NCI-H1930 (cell line): Measurements from ENCODE around the gene CTF1.

Experiments
- DNase-seq, 2 experiments: peaks; one replicate each; lab custom pipeline; 2025; lab: John Stamatoyannopoulos, UW

Gene CTF1

GRCh38 chr16:30910427-30911029 lies 14.1 kb downstream of the CTF1 start:
- no peak for DNase-seq

- no peak for DNase-seq
These were observed 16.5 kb downstream of the CTF1 start for GRCh38 chr16:30912794-30913412.

GRCh38 chr16:30914830-30915229 lies 18.4 kb downstream of the CTF1 start:
- DNase-seq, result no peak

GRCh38 chr16:30918614-30919013 lies 22.2 kb downstream of the CTF1 start:
- DNase-seq, result no peak

- DNase-seq, result no peak
These were observed 24.5 kb downstream of the CTF1 start for GRCh38 chr16:30920891-30921290.

GRCh38 chr16:30921459-30921747 lies 25.0 kb downstream of the CTF1 start:
- DNase-seq, result no peak

- peak; percentile 92 to 94 for DNase-seq
These were observed 25.5 kb downstream of the CTF1 start for GRCh38 chr16:30921748-30922419.

- DNase-seq, result peak; percentile 100
These were observed 26.1 kb downstream of the CTF1 start for GRCh38 chr16:30922420-30922959.

- DNase-seq, result peak; percentile 99
These were observed 26.6 kb downstream of the CTF1 start for GRCh38 chr16:30922960-30923535.

- DNase-seq, result peak in 1 of 2 experiments; percentile 65
These were observed 27.2 kb downstream of the CTF1 start, which contains the start of gene FBXL19 for GRCh38 chr16:30923554-30924075. FBXL19 (plus strand) TSS chr16:30923572; CDS start chr16:30925755, 2,183 bp downstream.

GRCh38 chr16:30924076-30924912 lies 27.9 kb downstream of the CTF1 start:
- no peak for DNase-seq

- no peak for DNase-seq
These were observed 28.7 kb downstream of the CTF1 start for GRCh38 chr16:30924913-30925631.

GRCh38 chr16:30925632-30925987 lies 29.2 kb downstream of the CTF1 start:
- DNase-seq, result no peak

GRCh38 chr16:30925995-30926811 lies 29.8 kb downstream of the CTF1 start:
- no peak for DNase-seq

- no peak for DNase-seq
These were observed 30.7 kb downstream of the CTF1 start for GRCh38 chr16:30926937-30927788.

- DNase-seq, result peak; percentile 95 to 98
These were observed 31.5 kb downstream of the CTF1 start for GRCh38 chr16:30927789-30928378.

GRCh38 chr16:30928390-30928789 lies 32.0 kb downstream of the CTF1 start:
- no peak for DNase-seq

GRCh38 chr16:30929167-30929566 lies 32.8 kb downstream of the CTF1 start:
- no peak for DNase-seq

- DNase-seq, result no peak
These were observed 33.8 kb downstream of the CTF1 start for GRCh38 chr16:30930160-30930571.
